ENCODE results near the gene SMARCB1.
A peak's percentile ranks its signal among the peaks of the same experiment; 100 is the strongest.

Gene SMARCB1

DNA sequence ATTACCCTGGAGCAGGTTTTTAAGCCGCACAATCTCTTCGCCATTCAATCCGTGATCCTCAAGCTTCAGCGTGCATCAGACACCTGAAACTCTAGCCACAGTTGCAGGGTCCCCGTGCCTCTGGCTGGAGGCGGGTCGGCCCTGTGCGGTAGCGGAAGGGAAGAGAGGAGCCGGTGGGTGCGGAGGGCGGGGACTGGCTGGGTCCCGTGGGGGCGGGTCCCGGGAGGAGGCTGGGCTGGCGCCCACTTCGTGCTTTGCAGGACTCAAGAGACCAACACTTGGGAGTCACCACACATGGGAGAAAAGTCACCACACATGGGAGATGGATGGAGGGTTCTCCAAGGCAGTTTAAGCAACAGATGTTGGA, 23.2 kb upstream of the SMARCB1 start:
- no peak for DNase-seq (ENCODE audit: low spot score)
- TF ChIP-seq, protein P1, sequence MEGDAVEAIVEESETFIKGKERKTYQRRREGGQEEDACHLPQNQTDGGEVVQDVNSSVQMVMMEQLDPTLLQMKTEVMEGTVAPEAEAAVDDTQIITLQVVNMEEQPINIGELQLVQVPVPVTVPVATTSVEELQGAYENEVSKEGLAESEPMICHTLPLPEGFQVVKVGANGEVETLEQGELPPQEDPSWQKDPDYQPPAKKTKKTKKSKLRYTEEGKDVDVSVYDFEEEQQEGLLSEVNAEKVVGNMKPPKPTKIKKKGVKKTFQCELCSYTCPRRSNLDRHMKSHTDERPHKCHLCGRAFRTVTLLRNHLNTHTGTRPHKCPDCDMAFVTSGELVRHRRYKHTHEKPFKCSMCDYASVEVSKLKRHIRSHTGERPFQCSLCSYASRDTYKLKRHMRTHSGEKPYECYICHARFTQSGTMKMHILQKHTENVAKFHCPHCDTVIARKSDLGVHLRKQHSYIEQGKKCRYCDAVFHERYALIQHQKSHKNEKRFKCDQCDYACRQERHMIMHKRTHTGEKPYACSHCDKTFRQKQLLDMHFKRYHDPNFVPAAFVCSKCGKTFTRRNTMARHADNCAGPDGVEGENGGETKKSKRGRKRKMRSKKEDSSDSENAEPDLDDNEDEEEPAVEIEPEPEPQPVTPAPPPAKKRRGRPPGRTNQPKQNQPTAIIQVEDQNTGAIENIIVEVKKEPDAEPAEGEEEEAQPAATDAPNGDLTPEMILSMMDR (IDR thresholded peaks at IDR 0.05; ENCODE audit: extremely low read depth, missing control alignments): no peak

GRCh38 chr22:23763954-23764353, 22.8 kb upstream of the SMARCB1 start:
- TF ChIP-seq, protein P1 (IDR thresholded peaks at IDR 0.05; ENCODE audit: extremely low read depth, missing control alignments): no peak
- DNase-seq (ENCODE audit: low spot score): no peak

GRCh38 chr22:23764899-23765881, 21.6 kb upstream of the SMARCB1 start:
- TF ChIP-seq, protein P1 (IDR thresholded peaks at IDR 0.05; ENCODE audit: extremely low read depth, missing control alignments): no peak
- no peak for DNase-seq (ENCODE audit: low spot score)

DNA sequence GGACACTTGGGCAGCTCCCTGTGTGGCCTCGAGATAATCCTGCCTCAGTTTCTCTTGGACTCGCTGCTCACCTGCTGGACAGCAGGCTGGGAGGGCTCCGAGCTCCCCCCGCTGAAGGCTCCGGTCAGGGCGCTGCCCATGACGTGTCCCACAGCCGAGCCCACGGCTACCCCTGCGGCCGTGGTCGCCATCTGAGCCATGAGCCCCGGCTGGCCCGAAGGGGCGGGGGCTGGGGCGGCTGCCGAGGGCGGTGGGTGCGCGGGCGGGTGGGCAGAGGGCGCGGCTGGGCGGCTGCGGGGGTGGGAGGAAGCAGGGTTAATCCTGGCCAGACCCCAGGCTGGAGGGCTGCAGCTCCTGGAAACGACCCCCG, 19.5 kb upstream of the SMARCB1 start:
- no peak for DNase-seq (ENCODE audit: low spot score)
- TF ChIP-seq, protein P1 (IDR thresholded peaks at IDR 0.05; ENCODE audit: extremely low read depth, missing control alignments): no peak

DNA sequence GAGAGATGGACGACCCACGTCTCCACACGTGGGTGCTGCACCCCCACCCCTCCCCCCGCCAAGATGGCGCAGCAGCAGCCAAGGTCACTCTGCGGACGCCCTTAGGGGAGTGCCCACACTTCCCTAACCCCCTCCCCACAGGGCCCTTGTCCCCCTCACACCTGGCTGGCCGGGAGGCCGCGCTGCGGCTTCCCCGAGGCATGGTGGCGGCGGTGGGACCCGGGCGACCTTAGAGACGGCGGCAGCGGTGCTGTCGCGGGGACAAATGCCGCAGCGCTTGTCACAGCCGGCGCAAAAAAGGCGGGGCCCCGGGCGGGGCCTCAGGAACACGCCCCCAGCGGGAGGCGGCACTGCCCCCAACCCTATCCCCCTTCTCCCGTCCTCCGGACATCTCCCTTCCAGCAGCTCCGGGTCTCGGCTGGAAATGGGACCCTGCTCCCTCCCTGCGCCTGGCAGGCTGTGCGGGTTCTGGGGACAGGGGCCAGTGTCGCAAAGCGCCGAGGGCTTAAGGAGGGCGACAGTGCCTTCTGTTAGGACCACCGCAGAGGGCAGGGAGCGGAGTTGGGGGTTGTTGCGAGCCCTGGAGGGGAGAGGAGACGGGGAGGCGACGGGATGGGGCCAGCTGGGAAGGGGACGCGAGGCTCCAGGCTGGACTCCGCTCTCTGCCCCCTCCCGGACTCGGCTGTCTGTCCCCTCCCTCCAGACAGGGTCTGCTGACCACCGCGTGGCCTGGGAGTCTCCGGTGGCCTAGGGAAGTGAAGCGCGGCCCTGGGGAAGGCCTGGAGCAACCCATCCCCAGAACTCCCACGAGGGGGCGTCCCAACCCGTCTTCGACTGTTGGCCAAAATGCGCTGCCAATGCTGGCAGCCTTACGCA, 18.9 kb upstream of the SMARCB1 start, which contains the start of gene CHCHD10:
TSS of gene CHCHD10 (minus strand) at position 300 of the 876 bp plus-strand sequence. CDS start at position 202, 98 bp downstream.
- DNase-seq (ENCODE audit: low spot score): peak; percentile 92
- TF ChIP-seq, protein P1 (IDR thresholded peaks at IDR 0.05; ENCODE audit: extremely low read depth, missing control alignments): peak; percentile 62

- DNase-seq (ENCODE audit: low spot score): no peak
- TF ChIP-seq, protein P1 (IDR thresholded peaks at IDR 0.05; ENCODE audit: extremely low read depth, missing control alignments): no peak
These were observed 17.3 kb upstream of the SMARCB1 start for GRCh38 chr22:23769321-23769965.

All from GM20000 (cell line).